Parathyroid adenoma (tissue), 2 donors: ENCODE results near the gene KLF2.
A peak's percentile ranks its signal among the peaks of the same experiment; 100 is the strongest.

Experiments
- H2AFZ ChIP-seq: fragments of 300-600 bp; sonication (generic); one replicate; pipeline ENCODE4 v1.7.0; 2017; ENCODE audit warnings: antibody characterized with exemption, mild to moderate bottlenecking
- H3K27ac ChIP-seq: fragments of 300-600 bp; sonication (generic); one replicate; pipeline ENCODE4 v1.7.0; 2017
- H3K27me3 ChIP-seq: fragments of 300-600 bp; sonication (generic); one replicate; pipeline ENCODE4 v1.7.0; 2017; ENCODE audit warnings: low read length; ENCODE audit not compliant: control insufficient read depth, insufficient read depth
- H3K36me3 ChIP-seq: fragments of 300-600 bp; sonication (generic); one replicate; pipeline ENCODE4 v1.7.0; 2017; ENCODE audit warnings: low read length; ENCODE audit not compliant: control insufficient read depth, insufficient read depth
- H3K4me1 ChIP-seq: fragments of 300-600 bp; sonication (generic); one replicate; pipeline ENCODE4 v1.7.0; 2017; ENCODE audit warnings: control low read depth
- H3K4me2 ChIP-seq: fragments of 300-600 bp; sonication (generic); one replicate; pipeline ENCODE4 v1.7.0; 2017; ENCODE audit warnings: low read length
- H3K4me3 ChIP-seq: fragments of 300-600 bp; sonication (generic); one replicate; pipeline ENCODE4 v1.7.0; 2017; ENCODE audit warnings: low read depth, low read length
- H3K79me2 ChIP-seq: fragments of 300-600 bp; sonication (generic); one replicate; pipeline ENCODE4 v1.7.0; 2017; ENCODE audit warnings: control low read depth
- H3K9ac ChIP-seq: fragments of 300-600 bp; sonication (generic); one replicate; pipeline ENCODE4 v1.7.0; 2017; ENCODE audit warnings: mild to moderate bottlenecking
- H3K9me3 ChIP-seq: fragments of 300-600 bp; sonication (generic); one replicate; pipeline ENCODE4 v1.7.0; 2017; ENCODE audit warnings: low read length; ENCODE audit not compliant: control insufficient read depth
- CTCF ChIP-seq: fragments of 300-600 bp; sonication (generic); IDR thresholded peaks from one replicate; pipeline ENCODE4 v1.7.0; 2017; ENCODE audit warnings: antibody characterized with exemption, mild to moderate bottlenecking
- donor health status: primary hyperparathyroidism.

The KLF2 gene

GRCh38 chr19:16316506-16316882 is 8.1 kb upstream of the KLF2 start:
- no peaks in the 10 kb centered on the region for H3K79me2 ChIP-seq
- H3K4me1 ChIP-seq = peaks cover 9% of the 10 kb centered on the region
- H3K27me3 ChIP-seq = no peaks in the 10 kb centered on the region
- H3K9ac ChIP-seq = no peak overlapping the region
- no peaks in the 10 kb centered on the region for H3K9me3 ChIP-seq
- H3K4me3 ChIP-seq = no peak overlapping the region
- H3K4me2 ChIP-seq = peak overlapping the region; percentile 2
- peak overlapping the region; percentile 68 for H3K27ac ChIP-seq
- no peaks in the 10 kb centered on the region for H3K36me3 ChIP-seq
- TF ChIP-seq CTCF = no peak
- peak overlapping the region; percentile 11 for H2AFZ ChIP-seq

GRCh38 chr19:16319481-16319880 is 5.1 kb upstream of the KLF2 start:
- TF ChIP-seq CTCF = no peak
- no peak overlapping the region for H3K4me2 ChIP-seq
- no peak overlapping the region for H3K27ac ChIP-seq
- no peaks in the 10 kb centered on the region for H3K79me2 ChIP-seq
- no peak overlapping the region for H2AFZ ChIP-seq
- H3K9ac ChIP-seq = no peak overlapping the region
- peaks cover 9% of the 10 kb centered on the region for H3K4me1 ChIP-seq
- H3K4me3 ChIP-seq = no peak overlapping the region
- H3K36me3 ChIP-seq = no peaks in the 10 kb centered on the region
- no peaks in the 10 kb centered on the region for H3K9me3 ChIP-seq
- H3K27me3 ChIP-seq = no peaks in the 10 kb centered on the region

GRCh38 chr19:16320987-16321386 is 3.6 kb upstream of the KLF2 start:
- no peaks in the 10 kb centered on the region for H3K36me3 ChIP-seq
- no peaks in the 10 kb centered on the region for H3K79me2 ChIP-seq
- H2AFZ ChIP-seq = no peak overlapping the region
- no peak overlapping the region for H3K4me2 ChIP-seq
- H3K4me1 ChIP-seq = peaks cover 7% of the 10 kb centered on the region
- no peak for TF ChIP-seq CTCF
- H3K9ac ChIP-seq = no peak overlapping the region
- no peak overlapping the region for H3K27ac ChIP-seq
- H3K4me3 ChIP-seq = no peak overlapping the region
- no peaks in the 10 kb centered on the region for H3K9me3 ChIP-seq
- H3K27me3 ChIP-seq = no peaks in the 10 kb centered on the region

- peak overlapping the region; percentile 95 for H2AFZ ChIP-seq
- H3K4me2 ChIP-seq = peak overlapping the region; percentile 72
- no peaks in the 10 kb centered on the region for H3K27me3 ChIP-seq
- no peaks in the 10 kb centered on the region for H3K36me3 ChIP-seq
- H3K4me3 ChIP-seq = peak overlapping the region; percentile 76
- H3K9me3 ChIP-seq = no peaks in the 10 kb centered on the region
- H3K27ac ChIP-seq = peak overlapping the region; percentile 87
- no peaks in the 10 kb centered on the region for H3K79me2 ChIP-seq
- TF ChIP-seq CTCF = peak; percentile 17
- no peaks in the 10 kb centered on the region for H3K4me1 ChIP-seq
- peak overlapping the region; percentile 84 for H3K9ac ChIP-seq
These were observed 518 bp downstream of the KLF2 start for GRCh38 chr19:16325161-16325527.

- Histone ChIP-seq H3K36me3 (no peaks in the 10 kb centered on the region), H3K4me3 (peak overlapping the region; percentile 70), H3K9ac (no peak overlapping the region), H3K79me2 (no peaks in the 10 kb centered on the region), H2AFZ (peak overlapping the region; percentile 33), H3K9me3 (no peaks in the 10 kb centered on the region), H3K4me1 (no peaks in the 10 kb centered on the region), H3K4me2 (peak overlapping the region; percentile 79), H3K27me3 (no peaks in the 10 kb centered on the region), H3K27ac (peak overlapping the region; percentile 66)
- no peak for TF ChIP-seq CTCF
These were observed 1.2 kb downstream of the KLF2 start for GRCh38 chr19:16325641-16326400.
